ENCODE measurements around the gene TAF8. TPM values are rescaled to one million over a fixed set of nuclear protein-coding genes. Genes with fewer than 3 reads are reported as not detected.

Gene TAF8
- total and polyA plus RNA-seq, 10 of the 15 experiments (the other 5 are each of a cell fraction or from before 2014, with no cell fraction given): 11.7 to 30.9 (median 19.9) TPM

- ChIA-PET RAD21 (ENCODE audit: unreplicated experiment) (no interaction called here), POLR2A (no interaction called here), SMC1A (ENCODE audit: uncharacterized antibody, unreplicated experiment) (interaction anchor here (1.0 to 1.1 kb wide), 2 partner anchors 86 to 136 kb away, joined by 3 read pairs; no protein-coding TSS in a partner anchor), CTCF (interaction anchor here (0.8 to 1.6 kb wide), 3 partner anchors 25 to 152 kb away, joined by 3 to 4 read pairs (median 3); no protein-coding TSS in a partner anchor)
- H2AFZ ChIP-seq (ENCODE audit: control insufficient read depth, low read depth, low read length): no peak overlapping the region
- H3K27ac ChIP-seq (ENCODE audit: control insufficient read depth, insufficient read depth): no peak overlapping the region
- TF ChIP-seq YBX1 (IDR thresholded peaks at IDR 0.05) (no peak), SMARCA5 (IDR thresholded peaks at IDR 0.05) (no peak), TAF1 (IDR thresholded peaks at IDR 0.05; ENCODE audit: borderline replicate concordance, low read depth, low read length) (no peak), BCL11A (IDR thresholded peaks at IDR 0.05; ENCODE audit: low read depth, low read length) (no peak), RELA (IDR thresholded peaks at IDR 0.05; ENCODE audit: borderline replicate concordance, partially characterized antibody) (no peak), MYC (IDR thresholded peaks at IDR 0.05; ENCODE audit: insufficient read depth, insufficient read length, insufficient replicate concordance, low read length, severe bottlenecking) (no peak), ESRRA (IDR thresholded peaks at IDR 0.05; ENCODE audit: low read length) (no peak), KDM1A (IDR thresholded peaks at IDR 0.05; ENCODE audit: borderline replicate concordance) (no peak), DPF2 (IDR thresholded peaks at IDR 0.05) (no peak), EED (IDR thresholded peaks at IDR 0.05; ENCODE audit: low read depth) (no peak), SREBF1 (IDR thresholded peaks at IDR 0.05; ENCODE audit: low read length) (no peak)
- TF ChIP-seq, protein P1, sequence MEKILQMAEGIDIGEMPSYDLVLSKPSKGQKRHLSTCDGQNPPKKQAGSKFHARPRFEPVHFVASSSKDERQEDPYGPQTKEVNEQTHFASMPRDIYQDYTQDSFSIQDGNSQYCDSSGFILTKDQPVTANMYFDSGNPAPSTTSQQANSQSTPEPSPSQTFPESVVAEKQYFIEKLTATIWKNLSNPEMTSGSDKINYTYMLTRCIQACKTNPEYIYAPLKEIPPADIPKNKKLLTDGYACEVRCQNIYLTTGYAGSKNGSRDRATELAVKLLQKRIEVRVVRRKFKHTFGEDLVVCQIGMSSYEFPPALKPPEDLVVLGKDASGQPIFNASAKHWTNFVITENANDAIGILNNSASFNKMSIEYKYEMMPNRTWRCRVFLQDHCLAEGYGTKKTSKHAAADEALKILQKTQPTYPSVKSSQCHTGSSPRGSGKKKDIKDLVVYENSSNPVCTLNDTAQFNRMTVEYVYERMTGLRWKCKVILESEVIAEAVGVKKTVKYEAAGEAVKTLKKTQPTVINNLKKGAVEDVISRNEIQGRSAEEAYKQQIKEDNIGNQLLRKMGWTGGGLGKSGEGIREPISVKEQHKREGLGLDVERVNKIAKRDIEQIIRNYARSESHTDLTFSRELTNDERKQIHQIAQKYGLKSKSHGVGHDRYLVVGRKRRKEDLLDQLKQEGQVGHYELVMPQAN (conservative IDR thresholded peaks at IDR 0.05): no peak
- ATAC-seq (no peak), FAIRE-seq (no peak), DNase-seq (ENCODE audit: low read depth, low spot score) (no peak)
- intact Hi-C loops (cut with micrococcal nuclease; ENCODE audit: unreplicated experiment) (no loop called here), in situ Hi-C loops (cut with MboI) (loop anchor here (5.0 kb wide), 1 partner anchor 89 kb away; no protein-coding TSS in a partner anchor)
- peaks cover 5 to 18% of the 10 kb centered on the region in 2 experiments for H3K36me3 ChIP-seq (ENCODE audit: control insufficient read depth in 2 of 2, insufficient read depth in 2 of 2, low read length in 1 of 2)
- H3K27me3 ChIP-seq (replicated peaks in 1 of 2; ENCODE audit: control insufficient read depth in 2 of 2, insufficient read depth in 2 of 2, low read length in 1 of 2): no peaks in the 10 kb centered on the region
- no peak overlapping the region for H3K9ac ChIP-seq (ENCODE audit: control insufficient read depth, insufficient read depth, low read length)
- no peaks in the 10 kb centered on the region for H3K79me2 ChIP-seq (ENCODE audit: control insufficient read depth, insufficient read depth, low read length)
- no peaks in the 10 kb centered on the region for H3K4me1 ChIP-seq (ENCODE audit: control insufficient read depth, insufficient read depth, low read length)
- over 99% methylated on average over 11 of the region's 11 CpGs for WGBS (ENCODE audit: insufficient coverage, insufficient replicate concordance, low lambda C conversion rate, missing lambda C conversion rate)
- H3K4me3 ChIP-seq: no peak overlapping the region
- no peaks in the 10 kb centered on the region for H3K9me3 ChIP-seq (replicated peaks; ENCODE audit: control insufficient read depth, insufficient read depth, low read length)
- H3K4me2 ChIP-seq (ENCODE audit: control insufficient read depth, insufficient read depth): no peak overlapping the region
- no peaks in the 10 kb centered on the region for H4K20me1 ChIP-seq (ENCODE audit: control insufficient read depth, insufficient read depth)
- TSS peak; percentile 47 for BruUV-seq (replicated peaks)
Measured at GRCh38 chr6:42078386-42078785, 28.1 kb downstream of the TAF8 start.

All from GM12878 (cell line).